Measurements from ENCODE around the gene SLC25A25.
"Not testable (repeated sequence)": the region's sequence is repeated elsewhere in the genome, so short reads cannot be mapped to it uniquely, and the experiment has no call there.

Gene SLC25A25

DNA sequence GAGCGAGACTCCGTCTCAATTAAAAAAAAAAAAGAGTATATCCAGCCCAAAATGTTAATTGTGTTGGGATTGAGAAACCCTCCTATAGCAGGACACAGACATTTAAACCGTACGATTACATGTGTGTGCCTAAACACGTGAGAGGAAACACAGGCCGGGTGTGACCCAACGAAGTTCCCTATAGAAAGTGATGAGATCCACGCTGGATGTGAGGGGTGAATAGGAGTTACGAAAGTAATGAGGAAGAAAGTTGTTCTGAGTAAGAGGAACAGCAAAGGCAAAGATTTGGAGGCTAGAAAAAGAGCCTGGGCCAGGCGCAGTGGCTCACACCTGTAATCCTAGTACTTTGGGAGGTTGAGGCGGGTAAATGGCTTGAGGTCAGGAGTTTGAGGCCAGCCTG, 14.5 kb upstream of the SLC25A25 start:
- no peak for DNase-seq

DNA sequence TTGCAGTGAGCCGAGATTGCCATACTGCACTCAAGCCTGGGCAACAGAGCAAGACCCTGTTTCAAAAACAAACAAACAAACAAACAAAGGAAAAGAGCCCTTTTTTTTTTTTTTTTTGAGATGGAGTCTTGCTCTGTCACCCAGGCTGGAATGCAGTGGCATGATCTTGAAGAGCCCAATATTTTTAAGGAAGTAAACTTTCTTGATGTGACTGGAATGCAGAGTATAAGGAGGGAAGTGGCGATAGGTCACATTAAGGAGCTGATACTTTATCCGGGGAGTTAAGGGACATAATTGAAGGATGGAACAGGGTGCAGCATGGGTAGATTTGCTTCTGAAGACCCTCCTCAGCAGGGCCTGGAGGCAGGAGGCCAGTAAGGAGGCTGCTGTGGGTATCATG, 13.9 kb upstream of the SLC25A25 start:
- DNase-seq: no peak

DNA sequence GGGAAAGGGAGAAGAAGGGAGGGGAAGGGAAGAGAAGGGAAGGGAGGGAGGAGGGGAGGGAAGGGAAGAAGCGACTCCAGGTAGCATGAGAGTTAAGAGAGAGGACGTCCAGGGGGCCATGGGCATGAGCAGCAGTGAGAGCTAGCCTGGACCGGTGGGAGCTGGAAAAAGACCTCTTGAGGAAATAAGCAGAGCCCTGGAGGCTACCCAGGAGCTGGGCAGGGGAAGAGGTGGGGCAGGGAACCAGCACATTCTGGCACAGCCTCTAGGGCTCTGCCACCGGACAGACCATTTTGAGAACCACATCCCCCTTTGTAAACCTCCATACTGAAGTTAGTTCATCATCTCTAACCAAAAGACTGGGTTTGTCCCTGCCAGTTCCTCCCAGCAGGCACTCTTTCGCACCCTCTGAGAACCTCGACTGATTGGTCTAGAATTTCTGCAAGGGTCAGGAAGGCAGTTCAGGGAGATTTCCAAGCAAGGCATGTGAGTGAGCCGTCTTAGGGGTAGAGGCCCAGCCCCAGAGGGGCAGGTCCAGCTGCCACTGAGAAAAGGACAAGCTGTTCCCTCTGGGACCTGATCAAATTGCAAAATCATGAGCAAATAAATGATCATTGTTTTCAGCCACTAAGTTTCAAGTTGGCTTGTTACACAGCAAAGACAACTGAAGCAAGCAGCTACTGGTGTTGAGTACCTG, 12.5 kb upstream of the SLC25A25 start:
- DNase-seq: no peak

DNA sequence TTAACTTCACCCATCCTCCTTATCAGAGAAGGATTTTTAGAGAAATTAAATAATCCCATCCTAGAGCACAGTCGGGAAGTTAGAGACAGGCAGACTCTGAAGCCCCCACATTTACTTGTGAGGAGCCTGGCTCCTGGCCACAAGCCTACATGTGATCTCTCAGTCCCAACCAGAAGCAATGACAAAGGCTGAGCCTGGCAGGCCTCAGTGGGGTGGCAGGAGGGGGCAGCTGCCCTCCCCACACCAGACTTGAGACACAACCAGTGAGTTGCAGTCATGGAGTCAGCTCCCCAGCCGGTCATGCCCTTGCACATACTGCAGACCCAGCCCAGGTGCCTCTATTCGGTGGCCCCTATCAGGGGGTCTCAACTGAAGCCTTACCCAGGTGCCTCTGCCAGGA, 11.9 kb upstream of the SLC25A25 start:
- no peak for DNase-seq

DNA sequence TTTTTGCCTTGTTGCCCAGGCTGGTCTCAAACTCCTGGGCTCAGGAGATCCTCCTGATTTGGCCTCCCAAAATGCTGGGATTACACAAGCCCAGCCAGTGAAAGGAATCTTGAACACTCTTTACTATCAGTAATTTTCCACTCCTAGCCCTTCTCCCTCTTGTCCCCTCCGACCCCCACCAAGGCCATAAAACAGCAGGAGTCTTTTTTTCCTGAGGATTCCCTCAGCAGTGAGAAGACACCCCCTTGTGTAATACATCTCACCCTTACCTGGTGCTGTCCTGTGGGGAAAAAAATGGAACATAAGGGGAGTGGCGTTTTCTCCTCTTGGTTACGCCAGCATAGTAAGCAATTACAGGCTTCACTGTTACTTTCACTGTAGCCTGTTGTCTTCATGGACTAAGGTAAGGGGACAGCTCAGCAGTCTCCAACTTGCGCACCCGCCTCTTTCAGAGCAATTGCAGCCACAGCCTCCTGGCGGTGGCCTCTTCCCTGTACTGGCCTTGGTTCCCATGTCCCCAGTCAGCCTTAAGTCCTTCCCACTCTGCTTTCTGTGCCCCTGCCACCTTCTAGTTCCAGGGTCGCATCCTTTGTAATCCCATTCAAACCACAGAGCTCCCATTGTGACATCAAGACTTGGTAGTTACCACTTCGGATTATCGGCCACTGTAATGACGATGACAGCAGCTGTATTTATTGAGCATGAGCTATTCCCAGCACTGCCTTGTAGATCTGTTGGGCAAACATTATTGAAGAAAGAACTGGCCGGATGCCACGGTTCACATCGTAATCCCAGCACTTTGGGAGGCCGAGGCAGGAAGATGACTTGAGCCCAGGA, 10.9 kb upstream of the SLC25A25 start:
- DNase-seq: no peak

DNA sequence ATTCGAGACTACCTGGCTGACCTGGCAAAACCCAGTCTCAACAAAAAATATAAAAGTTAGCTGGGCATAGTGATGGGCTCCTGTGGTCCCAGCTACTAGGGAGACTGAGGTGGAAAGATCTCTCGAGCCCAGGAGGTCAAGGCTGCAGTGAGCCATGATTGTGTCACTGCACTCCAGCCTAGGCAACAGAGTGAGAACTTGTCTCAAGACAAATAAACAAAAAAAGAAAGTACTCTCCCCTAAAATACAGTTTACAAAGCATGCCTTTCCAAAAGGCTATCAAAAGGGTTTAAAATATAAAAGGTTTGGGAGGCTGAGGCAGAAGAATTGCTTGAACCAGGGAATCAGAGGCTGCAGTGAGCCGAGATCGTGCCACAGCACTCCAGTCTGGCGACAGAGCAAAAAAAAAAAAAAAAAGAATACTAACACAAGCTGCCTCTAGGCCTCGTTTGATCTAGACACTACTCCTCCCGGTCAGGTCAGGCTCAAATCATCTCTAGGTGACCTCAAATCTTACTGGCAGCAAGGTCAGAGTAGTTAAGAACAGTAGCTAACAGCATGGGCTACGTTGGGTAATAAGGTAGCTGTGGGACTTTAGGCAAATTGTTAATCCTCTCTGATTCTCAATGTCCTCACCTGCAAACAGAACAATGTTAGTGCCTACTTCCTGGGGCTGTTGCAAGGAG, 10.2 kb upstream of the SLC25A25 start:
- DNase-seq: no peak

DNA sequence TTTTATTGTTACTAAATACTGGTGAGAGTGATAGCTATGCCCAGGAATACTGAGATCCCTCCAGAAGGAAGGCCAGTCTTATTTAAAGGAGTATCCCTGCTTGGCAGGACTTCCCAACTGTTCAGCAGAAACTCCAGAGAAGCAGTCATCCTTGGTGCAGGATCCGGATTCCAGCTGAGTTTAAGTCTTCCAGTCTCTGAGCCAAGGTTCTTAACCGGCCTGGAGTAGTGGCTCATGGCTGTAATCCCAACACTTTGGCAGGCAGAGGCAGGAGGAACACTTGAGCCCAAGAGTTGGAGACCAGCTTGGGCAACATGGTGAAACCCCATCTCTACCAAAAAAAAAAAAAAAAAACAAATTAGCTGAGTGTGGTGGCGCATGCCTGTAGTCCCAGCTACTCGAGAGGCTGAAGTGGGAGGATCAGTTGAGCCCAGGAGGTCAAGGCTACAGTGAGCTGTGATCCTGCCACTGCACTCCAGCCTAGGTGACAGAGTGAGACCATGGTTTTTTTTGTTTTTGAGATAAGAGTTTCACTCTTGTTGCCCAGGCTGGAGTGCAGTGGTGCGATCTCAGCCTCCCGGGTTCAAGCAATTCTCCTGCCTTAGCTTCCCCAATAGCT, 8.6 kb upstream of the SLC25A25 start:
- no peak for DNase-seq

DNA sequence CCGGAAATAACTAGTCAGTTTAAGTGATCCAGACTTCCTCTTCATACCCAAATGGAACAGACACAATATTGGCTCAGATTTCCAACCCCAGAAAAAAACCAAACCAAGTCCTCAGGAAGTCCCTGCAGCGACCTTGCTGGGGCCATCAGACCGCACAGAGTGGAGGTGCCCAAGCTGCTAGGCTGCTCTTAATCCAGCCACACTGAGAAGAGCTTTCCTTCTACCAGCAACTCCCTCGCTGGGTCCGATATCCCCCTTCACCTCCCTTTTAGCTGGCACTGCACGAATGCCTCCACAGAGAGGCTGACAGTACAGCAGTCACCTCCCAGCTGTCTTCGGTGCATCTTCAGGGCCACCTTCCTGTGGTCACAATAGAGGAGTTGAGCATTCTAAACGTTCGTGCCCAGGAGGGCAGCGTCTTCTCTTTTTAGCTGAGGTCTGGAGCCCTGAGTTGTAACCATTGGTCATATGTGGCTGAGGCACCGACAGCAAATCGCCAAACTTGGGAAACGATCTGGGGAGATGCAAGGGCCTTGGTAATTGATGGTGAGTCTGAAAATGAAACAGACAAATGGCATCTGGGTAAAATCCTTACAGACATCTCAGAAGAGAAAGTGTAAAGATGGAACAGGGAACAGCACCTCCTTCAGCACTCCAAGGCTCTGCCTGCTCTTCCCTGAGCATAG, 6.6 kb upstream of the SLC25A25 start:
- DNase-seq: no peak

DNA sequence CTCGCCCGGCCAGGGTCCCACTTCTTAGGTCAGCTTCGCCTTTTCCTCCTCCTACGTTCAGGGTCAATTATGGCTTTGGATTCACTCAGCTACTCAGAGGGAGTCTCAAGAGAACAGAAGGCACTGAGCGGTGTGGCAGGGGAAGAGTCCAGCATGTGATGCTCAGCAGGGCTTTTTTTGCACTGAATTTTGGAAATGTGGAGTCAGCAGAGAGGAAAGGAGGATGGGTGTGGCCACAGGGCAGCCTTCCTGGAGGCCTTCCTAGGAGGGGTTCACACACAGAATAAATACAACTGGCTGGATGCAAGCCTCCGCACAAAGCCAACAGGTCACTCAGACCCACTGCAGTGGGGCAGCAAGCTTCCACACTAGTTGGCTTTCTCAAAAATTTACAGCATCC, 5.8 kb upstream of the SLC25A25 start:
- no peak for DNase-seq

DNA sequence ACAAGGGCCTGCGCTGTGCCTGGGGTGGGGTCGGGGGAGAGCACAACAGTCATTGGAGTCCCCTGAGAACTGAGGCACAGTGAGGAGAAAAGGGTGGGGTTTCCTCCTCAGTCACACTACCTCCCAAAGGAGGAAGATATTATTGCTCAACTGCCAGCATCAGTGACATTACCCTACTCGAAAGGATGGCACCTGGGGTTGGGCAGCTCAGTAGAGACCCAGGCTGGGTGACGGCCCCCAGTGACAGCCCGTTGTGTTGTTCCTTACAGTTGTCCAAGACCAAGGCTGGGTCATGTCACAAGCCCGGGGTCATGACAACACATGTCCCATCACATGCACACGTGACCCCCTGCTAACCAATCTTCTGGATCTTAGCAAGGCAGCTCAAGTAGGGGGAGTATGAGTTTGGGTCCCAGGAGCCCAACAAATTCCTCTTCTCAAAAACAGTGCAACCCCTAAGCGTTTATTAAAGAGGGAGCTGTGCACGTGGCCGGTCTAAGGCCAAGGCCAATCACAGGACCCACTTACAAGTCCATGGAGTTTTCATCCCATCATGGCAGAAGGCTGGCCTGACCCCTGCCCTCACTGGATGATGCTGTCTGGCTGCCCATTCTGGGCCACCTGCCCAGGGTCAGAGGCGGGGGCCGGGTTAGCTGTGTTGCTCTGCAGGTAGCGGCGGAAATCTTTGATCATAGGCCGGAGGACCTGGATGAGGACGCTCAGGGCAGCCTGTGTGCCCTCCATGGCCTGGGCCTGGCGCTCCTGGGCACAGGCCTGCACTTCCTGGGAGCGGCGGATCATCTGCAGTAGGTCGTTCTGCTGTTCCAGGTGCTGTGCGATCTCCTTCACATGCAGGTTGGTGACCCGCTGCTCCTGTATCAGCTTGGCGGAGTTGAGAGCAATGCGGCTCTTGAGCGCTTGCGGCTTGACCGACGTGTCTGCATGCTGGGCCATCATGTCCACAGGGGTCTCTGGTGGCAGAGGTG, 4.9 kb upstream of the SLC25A25 start:
- no peak for DNase-seq

DNA sequence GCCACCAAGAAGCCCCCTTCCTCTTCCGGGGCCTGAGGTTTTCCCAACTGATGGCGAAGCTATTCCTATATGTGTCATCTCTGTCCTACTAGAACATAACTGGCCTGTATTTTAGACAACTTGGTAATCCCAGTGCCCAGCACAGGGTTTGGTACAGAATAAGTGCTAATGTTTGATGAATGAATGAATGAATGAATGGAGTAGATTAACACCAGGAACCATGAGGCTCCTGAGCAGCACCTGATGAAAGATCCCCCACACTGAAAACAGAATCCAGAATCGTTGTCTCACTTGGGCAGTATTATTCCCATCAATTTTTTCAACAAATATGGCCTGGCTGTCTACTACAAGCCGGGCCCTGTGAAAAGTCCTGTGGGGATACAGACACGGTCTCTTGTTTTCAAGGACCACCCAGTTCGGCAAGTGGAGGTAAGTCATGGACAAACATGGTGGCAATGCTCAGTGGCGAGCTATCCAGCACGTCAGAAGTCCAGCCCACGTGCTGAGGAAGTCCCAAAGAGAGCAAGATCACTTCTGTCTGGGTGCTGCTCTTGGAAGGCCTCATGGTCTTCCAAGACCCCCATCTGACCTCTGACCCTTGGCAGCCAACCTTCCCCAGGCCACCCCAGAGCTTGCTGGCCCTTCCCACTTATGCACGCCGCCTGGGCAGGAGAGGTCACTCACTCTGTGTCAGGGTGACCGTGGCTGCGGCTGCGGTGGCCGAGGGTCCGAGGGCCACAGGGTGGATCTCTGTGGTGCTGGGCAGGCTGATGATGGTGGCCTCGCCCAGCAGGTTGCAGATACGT, 1.9 kb upstream of the SLC25A25 start:
- DNase-seq: no peak

DNA sequence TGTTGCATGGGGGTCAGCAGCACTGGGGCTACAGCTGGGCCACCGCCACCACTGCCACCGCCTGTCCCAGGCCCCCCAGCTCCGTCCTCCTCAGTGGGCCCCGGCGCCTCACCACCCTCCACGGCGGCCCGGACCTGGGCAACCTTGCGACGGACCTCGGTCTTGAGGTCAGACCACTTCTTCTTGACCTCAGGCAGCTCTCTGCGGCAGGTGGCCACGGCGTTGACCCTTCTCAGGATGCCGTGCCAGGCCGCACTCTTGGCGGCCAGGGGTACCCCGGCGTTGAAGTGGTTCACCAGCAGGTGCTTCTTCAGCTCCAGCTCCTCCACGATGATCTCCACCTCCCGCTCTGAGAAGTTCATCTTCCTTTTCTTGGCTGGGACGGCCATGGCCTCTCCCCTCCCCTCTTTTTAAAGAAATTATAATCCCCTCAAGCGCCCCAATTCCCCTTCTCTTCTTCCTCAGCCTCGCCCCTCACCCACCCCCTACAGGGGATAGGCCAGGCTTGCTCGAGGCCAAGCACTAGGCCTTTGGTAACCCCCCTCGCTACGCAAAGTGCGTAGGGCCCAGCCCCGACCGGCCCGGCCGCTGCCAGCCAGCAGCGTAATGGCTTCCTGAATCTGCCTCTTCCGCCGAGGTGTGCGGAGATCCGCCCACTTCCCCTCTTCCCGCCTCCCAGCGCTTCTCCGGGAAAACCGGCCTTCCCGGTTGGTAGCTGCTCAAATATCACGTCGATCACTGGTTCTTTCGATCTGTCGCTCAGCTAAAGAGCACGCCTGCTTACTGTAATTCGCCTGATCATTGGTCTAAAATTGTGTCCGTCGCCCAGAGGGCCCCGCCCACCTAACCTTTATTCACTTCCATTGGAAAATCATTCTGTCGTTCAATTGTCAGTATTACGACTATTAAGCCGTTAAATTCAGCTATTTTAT, 1.1 kb upstream of the SLC25A25 start, which contains the start of gene NAIF1:
TSS of gene NAIF1 (minus strand) at position 608 of the 932 bp plus-strand sequence. CDS start at position 389, 219 bp downstream.
- peak; percentile 99 for DNase-seq

DNA sequence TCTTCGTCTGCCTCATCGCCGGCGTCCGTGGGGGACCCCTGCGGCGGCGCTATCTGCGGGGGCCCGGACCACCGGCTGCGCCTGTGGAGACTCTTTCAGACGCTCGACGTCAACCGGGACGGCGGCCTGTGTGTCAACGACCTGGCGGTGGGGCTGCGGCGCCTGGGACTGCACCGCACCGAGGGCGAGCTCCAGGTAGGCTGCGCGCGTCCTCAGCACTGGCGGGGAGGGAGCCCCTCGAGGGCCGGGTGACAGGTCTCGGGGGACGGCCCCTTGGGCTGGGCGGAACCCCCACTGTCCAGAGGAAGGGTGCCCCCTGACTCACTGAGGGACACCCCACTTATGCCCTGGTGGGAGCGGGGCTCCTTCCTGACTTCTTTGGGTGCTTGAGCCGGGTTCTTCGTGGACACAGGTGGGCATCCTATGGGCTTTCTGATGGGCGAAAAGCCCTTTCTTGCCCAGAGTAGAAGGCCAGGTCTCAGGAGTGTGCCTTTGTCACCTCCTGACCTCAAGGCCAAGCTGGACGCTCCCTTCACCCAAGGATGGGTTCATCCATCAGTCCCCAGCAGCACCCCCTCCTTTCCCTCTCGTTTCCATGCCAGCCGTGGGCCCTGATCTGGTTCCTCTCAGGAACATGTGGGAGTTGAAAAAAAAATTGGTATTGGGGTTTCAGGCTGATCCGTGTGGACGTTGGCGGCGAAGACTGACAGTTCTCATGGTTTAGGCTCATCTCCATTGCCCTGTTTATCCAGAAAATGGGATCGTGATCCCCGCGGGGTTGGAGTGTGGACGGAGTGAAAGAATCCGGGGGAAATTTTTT, 564 bp downstream of the SLC25A25 start:
- DNase-seq: peak; percentile 47

DNA sequence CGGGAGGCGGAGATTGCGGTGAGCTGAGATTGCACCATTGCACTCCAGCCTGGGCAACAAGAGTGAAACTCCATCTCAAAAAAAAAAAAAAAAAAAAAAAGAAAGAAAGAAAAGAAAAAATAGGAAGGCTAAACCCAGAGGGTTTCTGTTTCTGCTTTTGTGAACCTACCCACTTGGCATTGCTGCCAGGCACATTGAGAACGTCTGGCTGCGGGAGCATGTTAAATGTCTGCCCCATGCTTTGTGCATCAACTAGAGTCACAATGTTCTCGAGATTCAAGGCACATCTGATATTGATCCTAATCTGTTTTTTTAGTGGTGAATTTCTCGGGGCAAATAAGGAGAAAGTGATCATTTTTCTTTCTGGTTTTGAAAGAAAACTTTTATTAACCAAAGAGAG, 2.8 kb downstream of the SLC25A25 start:
- DNase-seq: no peak

DNA sequence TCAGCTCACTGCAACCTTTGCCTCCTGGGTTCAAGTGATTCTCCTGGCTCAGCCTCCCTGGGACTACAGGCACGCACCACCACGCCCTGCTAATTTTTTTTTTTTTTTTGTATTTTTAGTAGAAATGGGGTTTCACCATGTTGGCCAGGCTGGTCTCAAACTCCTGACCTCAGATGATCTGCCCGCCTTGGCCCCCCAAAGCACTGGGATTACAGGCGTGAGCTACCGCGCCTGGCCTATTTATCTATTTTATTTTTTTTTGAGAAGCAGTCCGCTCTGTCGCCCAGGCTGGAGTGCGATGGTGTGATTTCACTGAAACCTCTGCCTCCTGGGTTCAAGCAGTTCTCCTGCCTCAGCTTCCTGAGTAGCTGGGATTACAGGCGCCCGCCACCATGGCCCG, 3.4 kb downstream of the SLC25A25 start:
- not testable (repeated sequence) for DNase-seq

DNA sequence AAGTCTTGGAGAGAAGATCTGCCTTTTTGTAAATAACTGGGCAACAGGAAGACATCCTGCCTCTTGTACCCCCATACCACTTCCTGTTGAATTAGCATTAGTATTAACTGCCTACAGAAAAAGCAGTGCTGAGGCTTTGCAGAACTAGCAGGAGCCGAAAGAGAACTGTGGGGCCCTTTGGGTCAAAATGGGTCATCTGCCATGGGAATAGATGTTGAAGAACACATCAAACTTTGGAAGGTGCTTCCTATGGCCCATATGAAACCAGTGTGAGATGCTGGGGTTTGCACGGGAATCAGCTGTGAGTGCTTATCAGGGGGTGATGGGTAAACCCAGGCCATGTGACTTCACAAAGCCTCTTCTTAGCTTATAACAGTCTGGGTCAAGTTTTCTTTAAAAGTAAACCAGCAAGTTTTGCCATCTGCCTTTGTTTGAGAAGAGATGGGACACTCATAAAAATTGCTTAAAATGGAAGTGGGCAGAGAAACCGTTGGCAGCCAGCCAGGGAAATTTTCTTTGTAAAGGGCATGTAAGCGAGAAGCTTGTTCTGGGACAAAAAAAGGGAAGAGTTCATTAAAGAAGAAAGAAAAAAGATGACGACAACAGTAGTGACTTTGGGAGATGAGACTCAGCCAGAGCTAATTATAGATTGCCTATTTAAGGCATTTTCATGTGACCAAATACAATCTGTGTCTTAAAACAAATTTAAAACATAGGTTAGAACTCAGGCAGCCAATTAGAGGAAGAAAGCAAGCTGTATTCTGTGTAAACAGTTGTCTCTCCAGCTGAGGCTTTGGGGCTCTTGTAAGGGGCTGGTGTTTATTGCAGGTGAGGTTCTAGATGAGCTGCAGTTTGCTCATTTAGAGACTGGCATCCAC, 4.4 kb downstream of the SLC25A25 start:
- DNase-seq: peak; percentile 83

DNA sequence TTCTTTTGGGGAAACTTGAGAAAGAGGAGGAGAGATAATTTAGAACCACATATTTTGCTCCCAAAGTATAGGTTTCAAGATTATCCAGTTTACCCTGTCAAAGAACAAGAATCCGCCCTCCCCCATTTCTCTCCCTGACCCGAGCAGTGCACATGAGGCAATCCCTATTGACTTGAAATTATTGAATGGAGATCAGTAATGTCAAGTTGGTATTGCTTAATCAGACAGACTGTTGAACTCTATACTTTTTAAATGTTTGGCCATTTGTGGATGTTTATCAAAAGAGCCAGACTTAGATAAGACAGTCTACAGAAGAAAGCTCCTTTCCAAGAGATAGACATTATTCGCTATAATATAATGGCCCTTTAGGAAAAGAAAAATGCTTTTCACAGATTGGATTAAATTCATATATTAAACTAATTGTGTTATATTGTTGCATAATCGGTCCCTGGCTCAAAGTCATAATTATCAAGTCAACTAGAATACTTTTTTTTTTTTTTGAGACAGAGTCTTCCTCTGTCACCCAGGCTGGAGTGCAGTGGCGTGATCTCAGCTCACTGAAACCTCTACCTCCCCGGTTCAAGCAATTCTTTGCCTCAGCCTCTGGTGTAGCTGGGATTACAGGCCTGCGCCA, 5.3 kb downstream of the SLC25A25 start:
- no peak for DNase-seq

Measured in DMS79 treated with DMSO at 0.1 percent for 48 hours (cell line).